GM19452 (cell line): ENCODE results near the gene BBLN.
A peak's percentile ranks its signal among the peaks of the same experiment; 100 is the strongest.
"Not testable (repeated sequence)": the region's sequence is repeated elsewhere in the genome, so short reads cannot be mapped to it uniquely, and the experiment has no call there.

Experiments
- ATAC-seq: cut with Tn5 transposase; IDR thresholded peaks from one replicate; pipeline ENCODE4 v1.9.1; 2021; ENCODE audit not compliant: unreplicated experiment

The BBLN gene, protein sequence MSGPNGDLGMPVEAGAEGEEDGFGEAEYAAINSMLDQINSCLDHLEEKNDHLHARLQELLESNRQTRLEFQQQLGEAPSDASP

DNA sequence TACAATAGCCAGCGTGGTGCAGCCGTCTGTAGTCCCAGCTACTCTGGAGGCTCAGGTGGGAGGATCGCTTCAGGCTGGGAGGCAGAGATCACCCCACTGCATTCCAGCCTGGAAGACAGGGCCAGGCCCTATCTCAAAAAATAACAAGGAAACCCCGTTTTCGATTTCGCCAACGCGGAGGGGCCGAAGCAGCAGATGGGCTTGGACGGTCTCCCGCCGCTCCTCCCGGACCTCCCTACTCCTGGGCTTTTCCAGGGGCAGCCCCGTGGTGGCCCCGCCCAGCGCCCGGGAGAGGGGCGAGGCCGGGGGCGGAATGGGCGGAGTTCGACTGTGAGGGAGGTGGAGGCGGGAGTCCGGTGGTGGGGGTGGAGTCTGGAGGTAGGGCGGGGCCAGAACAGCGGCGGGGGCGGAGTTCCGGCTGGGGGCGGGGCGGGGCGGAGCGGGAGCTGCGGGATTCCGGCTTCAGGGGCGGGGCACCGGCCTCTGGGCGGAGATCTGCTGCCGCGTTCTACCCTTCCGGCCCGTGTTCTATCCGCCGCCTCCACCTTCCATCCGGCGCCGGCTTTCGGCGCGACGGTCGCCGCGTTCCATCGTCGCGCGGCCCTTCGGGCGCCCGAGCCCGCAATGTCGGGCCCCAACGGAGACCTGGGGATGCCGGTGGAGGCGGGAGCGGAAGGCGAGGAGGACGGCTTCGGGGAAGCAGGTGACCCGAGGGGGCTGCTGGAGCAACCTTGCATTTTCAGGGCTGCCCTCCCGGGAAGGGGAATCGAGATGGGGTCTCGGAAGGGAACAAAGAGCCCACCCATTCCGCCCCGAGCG, at the start of gene BBLN:
Gene BBLN (plus strand): TSS at position 482 of the 819 bp plus-strand sequence. CDS start 143 bp downstream, at position 625.
- ATAC-seq = peak; percentile 59

DNA sequence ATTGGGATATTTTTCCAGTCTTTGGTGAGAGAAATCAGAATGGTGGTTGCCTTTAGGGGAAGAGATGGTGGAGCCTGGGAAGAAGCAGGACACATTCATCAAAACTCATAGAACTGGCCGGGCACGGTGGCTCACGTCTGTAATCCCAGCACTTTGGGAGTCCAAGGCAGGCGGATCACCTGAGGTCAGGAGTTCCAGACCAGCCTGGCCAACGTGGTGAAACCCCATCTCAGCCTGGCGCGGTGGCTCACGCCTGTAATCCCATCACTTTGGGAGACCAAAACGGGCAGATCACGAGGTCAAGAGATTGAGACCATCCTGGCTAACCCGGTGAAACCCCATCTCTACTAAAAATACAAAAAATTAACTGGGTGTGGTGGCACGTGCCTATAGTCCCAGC, 48.3 kb upstream of the BBLN start:
- ATAC-seq = not testable (repeated sequence)

- ATAC-seq = no peak
Measured at GRCh38 chr9:128113526-128114325, 46.3 kb upstream of the BBLN start.

DNA sequence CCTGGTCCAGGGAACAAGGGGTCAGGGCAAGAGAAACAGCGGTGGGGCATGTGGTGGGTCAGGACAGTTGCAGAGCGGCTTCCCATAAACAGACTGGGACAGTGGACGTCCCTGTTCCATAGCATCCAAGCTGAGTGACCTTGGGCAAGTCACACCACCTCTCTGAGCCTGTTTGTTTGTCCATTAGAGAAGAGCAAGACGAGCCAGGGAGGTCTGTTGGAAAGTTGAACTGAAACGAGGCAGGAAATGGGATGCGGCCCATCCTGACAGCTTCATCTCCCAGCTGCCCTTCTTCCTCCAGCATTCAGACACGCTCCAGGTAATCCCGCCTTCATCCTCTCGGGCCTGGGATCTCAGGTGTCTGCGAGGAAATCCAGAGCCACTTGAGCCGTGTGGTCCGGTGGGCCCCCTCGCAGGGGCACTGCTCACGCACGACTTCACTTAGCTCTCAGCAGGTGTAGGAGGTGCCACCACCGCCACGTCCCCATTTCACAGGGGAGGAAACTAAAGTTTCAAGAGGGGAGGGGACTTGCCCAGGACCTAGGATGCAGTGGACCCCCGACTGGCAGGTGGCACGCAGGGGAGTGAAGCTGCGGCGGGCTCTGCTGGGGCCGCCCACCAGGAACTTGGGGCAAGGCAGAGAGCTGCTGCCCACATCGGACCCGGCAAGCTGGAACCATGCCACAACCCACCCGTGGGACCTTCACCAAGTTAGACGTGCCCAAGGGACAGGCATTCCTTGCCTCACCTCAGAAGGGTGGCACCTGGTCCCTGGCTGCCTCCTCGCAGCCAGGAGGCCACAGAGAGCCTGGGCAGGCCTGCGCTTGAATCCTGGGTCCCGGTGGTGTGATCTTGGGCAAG, 45.5 kb upstream of the BBLN start:
- no peak for ATAC-seq

- ATAC-seq = no peak
Measured at GRCh38 chr9:128115187-128116103, 44.6 kb upstream of the BBLN start.

DNA sequence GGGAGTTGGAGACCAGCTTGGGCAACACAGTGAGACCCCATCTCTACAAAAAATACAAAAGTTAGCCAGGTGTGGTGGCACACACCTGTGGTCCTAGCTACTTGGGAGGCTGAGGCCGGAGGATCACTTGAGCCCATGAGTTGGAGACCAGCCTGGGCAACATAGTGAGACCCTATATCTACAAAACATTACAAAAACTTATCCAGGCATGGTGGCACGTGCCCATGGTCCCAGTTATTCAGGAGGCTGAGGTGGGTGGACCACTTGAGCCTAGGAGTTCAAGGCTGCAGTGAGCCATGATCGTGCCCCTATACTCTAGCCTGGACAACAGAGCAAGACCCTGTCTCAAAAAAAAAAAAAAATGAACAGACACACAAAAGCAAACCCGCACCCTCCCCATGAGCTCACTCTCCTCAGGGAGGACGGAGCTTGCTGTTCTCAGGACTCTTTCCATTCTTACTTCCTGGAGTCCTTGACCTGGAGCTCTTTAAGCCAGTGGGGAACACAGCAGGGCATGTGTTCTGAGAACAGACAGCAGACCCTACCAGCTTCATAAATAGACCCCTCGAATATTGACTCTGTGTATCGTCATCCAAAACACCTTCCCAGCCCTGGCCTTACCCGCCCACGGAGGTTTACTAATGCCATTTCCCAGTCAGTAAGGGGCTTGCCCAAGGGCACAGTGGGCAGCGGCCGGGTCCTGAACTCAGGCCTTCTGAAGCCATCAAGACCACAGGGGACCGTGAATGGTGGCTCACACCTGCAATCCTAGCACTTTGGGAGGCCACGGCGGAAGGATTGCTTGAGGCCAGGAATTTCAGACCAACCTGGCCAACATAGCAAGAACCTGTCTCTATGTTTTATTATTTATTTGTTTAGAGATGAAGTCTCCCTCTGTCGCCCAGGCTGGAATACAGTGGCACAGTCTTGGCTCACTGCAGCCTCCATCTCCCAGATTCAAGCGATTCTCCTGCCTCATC, 43.7 kb upstream of the BBLN start:
- no peak for ATAC-seq

- ATAC-seq = peak; percentile 55
Measured at GRCh38 chr9:128117613-128118471, 42.2 kb upstream of the BBLN start.

DNA sequence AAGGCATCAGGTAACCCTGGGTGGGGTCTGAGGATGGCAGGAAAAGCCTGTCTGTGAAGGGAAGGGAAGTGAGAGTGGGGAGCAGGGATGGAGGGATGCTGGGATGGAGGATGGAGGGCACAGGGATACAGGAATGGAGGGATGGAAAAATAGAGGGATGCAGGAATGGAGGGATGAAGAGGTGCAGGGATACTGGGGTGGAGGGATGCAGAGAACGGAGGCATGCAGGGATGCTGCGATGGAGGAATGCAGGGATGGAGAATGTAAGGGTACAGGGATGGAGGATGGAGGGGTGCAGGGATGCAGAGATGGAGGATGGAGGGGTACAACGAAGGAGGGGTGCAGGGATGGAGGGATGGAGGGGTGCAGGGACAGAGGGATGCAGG, 41.6 kb upstream of the BBLN start:
- ATAC-seq = no peak

- ATAC-seq = no peak
Measured at GRCh38 chr9:128118971-128119665, 40.9 kb upstream of the BBLN start.

- ATAC-seq = no peak
Measured at GRCh38 chr9:128120061-128120740, 39.9 kb upstream of the BBLN start.

DNA sequence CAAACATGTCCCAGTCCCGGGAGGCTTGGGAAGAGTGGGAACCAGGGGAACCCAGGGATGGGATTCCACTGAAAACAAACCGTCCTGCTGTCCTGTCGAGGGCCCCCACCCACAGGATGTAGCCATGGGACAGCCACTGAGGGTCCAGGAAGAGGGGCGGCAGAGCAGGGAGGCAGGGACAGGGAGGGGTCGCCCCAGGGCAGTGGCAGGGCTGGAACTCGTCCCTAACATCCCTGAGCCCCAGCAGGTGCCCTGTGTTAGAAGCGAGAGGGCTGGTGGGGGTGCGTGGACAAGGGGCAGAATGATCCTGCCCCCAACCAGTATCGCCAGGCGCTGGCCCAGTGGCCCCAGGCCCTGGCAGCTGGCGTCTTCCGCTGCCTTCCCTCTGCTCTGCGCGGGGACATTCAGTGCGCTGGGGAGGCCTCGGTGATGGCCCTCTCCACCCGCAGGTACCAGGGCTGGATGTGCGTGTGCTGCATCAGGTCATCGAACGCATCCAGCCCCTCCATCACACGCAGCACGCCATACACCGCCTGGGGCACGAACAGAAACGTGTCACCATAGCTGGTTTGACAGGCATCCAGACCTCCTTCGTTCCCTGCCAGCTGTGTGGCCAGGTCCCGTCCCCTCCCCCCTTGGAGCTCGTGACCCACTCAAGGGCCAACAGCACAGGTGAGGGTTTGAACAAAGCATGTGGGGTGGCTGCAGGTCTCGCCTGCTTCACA, 39.2 kb upstream of the BBLN start:
- no peak for ATAC-seq

GRCh38 chr9:128121466-128121810, 38.6 kb upstream of the BBLN start:
- ATAC-seq = no peak

GRCh38 chr9:128121924-128122808, 37.9 kb upstream of the BBLN start:
- ATAC-seq = no peak

DNA sequence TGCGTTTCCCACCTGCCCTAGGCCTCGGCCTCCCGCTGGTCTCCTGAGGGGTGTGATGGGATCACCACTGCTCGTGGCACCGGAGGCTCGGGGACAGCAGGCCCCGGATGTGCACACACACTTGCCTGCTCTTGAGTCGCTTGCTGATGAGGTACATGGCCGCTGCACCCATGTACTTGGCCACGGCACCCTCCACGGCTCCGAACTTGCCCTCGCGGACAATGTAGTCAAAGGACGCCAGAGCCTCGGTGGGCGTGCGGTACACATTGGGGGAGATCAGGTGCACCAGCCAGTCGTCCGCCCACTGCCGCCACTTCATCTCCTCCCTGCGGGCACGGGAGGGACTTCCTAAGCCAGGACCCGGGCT, 37.3 kb upstream of the BBLN start:
- ATAC-seq = no peak

GRCh38 chr9:128123451-128124080, 36.5 kb upstream of the BBLN start:
- no peak for ATAC-seq
